ENCODE measurements around the gene ADRB2.

ADRB2 gene

GRCh38 chr5:148844433-148845280 lies 18.2 kb downstream of the ADRB2 start:
- H3K4me3 ChIP-seq (ENCODE audit: low read length), result no peak overlapping the region
- no peak for TF ChIP-seq CTCF (IDR thresholded peaks at IDR 0.05; ENCODE audit: insufficient read depth, low read depth, low read length, missing control alignments)
- no peak for DNase-seq (ENCODE audit: low read depth)

- peak; percentile 67 for DNase-seq (ENCODE audit: low read depth)
- no peak for TF ChIP-seq CTCF (IDR thresholded peaks at IDR 0.05; ENCODE audit: insufficient read depth, low read depth, low read length, missing control alignments)
- H3K4me3 ChIP-seq (ENCODE audit: low read length), result no peak overlapping the region
These were observed 20.5 kb downstream of the ADRB2 start for GRCh38 chr5:148846930-148847329.

GRCh38 chr5:148847456-148847855 lies 21.0 kb downstream of the ADRB2 start:
- H3K4me3 ChIP-seq (ENCODE audit: low read length), result no peak overlapping the region
- TF ChIP-seq CTCF (IDR thresholded peaks at IDR 0.05; ENCODE audit: insufficient read depth, low read depth, low read length, missing control alignments), result no peak
- no peak for DNase-seq (ENCODE audit: low read depth)

- TF ChIP-seq CTCF (IDR thresholded peaks at IDR 0.05; ENCODE audit: insufficient read depth, low read depth, low read length, missing control alignments), result no peak
- no peak for DNase-seq (ENCODE audit: low read depth)
- H3K4me3 ChIP-seq (ENCODE audit: low read length), result no peak overlapping the region
These were observed 22.1 kb downstream of the ADRB2 start for GRCh38 chr5:148848393-148849031.

- no peak for TF ChIP-seq CTCF (IDR thresholded peaks at IDR 0.05; ENCODE audit: insufficient read depth, low read depth, low read length, missing control alignments)
- DNase-seq (ENCODE audit: low read depth), result peak; percentile 25
- no peak overlapping the region for H3K4me3 ChIP-seq (ENCODE audit: low read length)
These were observed 23.1 kb downstream of the ADRB2 start for GRCh38 chr5:148849461-148849860.

- no peak for TF ChIP-seq CTCF (IDR thresholded peaks at IDR 0.05; ENCODE audit: insufficient read depth, low read depth, low read length, missing control alignments)
- DNase-seq (ENCODE audit: low read depth), result no peak
- H3K4me3 ChIP-seq (ENCODE audit: low read length), result no peak overlapping the region
These were observed 24.4 kb downstream of the ADRB2 start for GRCh38 chr5:148850836-148851235.
